ENCODE data around the gene PCDHGB3.

PCDHGB3 gene

DNA sequence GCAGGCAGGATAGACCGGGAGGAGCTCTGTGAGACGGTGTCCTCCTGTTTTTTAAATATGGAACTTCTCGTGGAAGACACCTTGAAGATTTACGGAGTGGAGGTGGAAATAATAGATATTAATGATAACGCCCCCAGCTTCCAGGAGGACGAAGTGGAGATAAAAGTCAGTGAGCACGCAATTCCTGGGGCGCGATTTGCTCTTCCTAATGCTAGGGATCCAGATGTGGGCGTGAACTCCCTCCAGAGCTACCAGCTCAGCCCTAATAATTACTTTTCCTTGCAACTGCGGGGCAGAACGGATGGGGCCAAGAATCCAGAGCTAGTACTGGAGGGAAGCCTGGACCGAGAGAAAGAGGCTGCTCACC lies 51.4 kb downstream of the PCDHGB3 start:
- no peak for DNase-seq
